GM12892 (cell line): Measurements from ENCODE around the gene PTPN11.

Experiments
- POLR2A ChIP-seq: IDR thresholded peaks from 2 replicates; pipeline ENCODE4 v1.6.1; 2011; ENCODE audit warnings: low read depth, low read length, control low read depth
- POLR2AphosphoS5 ChIP-seq: IDR thresholded peaks from 2 replicates; pipeline ENCODE4 v1.6.1; 2011; ENCODE audit warnings: low read depth, low read length, control low read depth

- TF ChIP-seq POLR2A (no peak), POLR2AphosphoS5 (no peak)
Observed at GRCh38 chr12:112466835-112467234, 48.1 kb downstream of the PTPN11 start.
